Mesenchymal stem cell (in vitro differentiated cells and primary cell): Measurements from ENCODE around the gene NFIX.
A peak's percentile ranks its signal among the peaks of the same experiment; 100 is the strongest.
"Not testable (repeated sequence)": the region's sequence is repeated elsewhere in the genome, so short reads cannot be mapped to it uniquely, and the experiment has no call there.

ENCODE experiments used
- DNase-seq: peaks from one replicate; pipeline ENCODE4 v3.0.0-alpha.2; 2013
- H2AFZ ChIP-seq: one replicate; pipeline ENCODE4 v1.6.1; 2013; ENCODE audit warnings: low read depth, mild to moderate bottlenecking, control low read depth, inconsistent platforms, low read length, moderate library complexity
- H2AK5ac ChIP-seq: 2 replicates; pipeline ENCODE4 v1.6.1; 2013; ENCODE audit warnings: low read length, moderate library complexity, mild to moderate bottlenecking, inconsistent platforms; ENCODE audit not compliant: severe bottlenecking
- H2BK120ac ChIP-seq: one replicate; pipeline ENCODE4 v1.6.1; 2013; ENCODE audit warnings: low read depth, mild to moderate bottlenecking, inconsistent platforms, low read length, moderate library complexity
- H2BK12ac ChIP-seq, 2 experiments: one replicate each; pipeline ENCODE4 v1.6.1; 2013; ENCODE audit warnings: inconsistent platforms in 2 of 2, low read length in 2 of 2, mild to moderate bottlenecking in 2 of 2, moderate library complexity in 2 of 2, control low read depth in 1 of 2
- H2BK15ac ChIP-seq: one replicate; pipeline ENCODE4 v1.6.1; 2013; ENCODE audit warnings: mild to moderate bottlenecking, low read depth, inconsistent platforms; ENCODE audit not compliant: poor library complexity, severe bottlenecking
- H2BK5ac ChIP-seq: 2 replicates; pipeline ENCODE4 v1.6.1; 2013; ENCODE audit warnings: low read depth, mild to moderate bottlenecking, low read length, control low read depth, inconsistent platforms; ENCODE audit not compliant: poor library complexity, severe bottlenecking
- H3K14ac ChIP-seq, 2 experiments: one replicate each; pipeline ENCODE4 v1.6.1; 2013; ENCODE audit warnings: inconsistent platforms in 2 of 2, low read length in 2 of 2, control low read depth in 1 of 2, mild to moderate bottlenecking in 1 of 2, moderate library complexity in 1 of 2
- H3K18ac ChIP-seq, 2 experiments: one replicate each; pipeline ENCODE4 v1.6.1; 2013; ENCODE audit warnings: inconsistent platforms in 2 of 2, low read length in 2 of 2, control low read depth in 1 of 2, low read depth in 1 of 2, mild to moderate bottlenecking in 1 of 2
- H3K23ac ChIP-seq, 2 experiments: one replicate each; pipeline ENCODE4 v1.6.1; 2013; ENCODE audit warnings: inconsistent platforms in 2 of 2, low read length in 2 of 2, mild to moderate bottlenecking in 2 of 2, moderate library complexity in 2 of 2, control low read depth in 1 of 2
- H3K27ac ChIP-seq: 2 replicates; pipeline ENCODE4 v1.5.1; 2013; ENCODE audit warnings: mild to moderate bottlenecking, moderate library complexity, low read length, control low read depth, inconsistent platforms; ENCODE audit not compliant: poor library complexity, severe bottlenecking
- H3K27me3 ChIP-seq, 2 experiments: 2 replicates each; pipeline versions ENCODE4 v1.6.1 to v1.7.0; 2013; ENCODE audit warnings: low read length in 2 of 2, mild to moderate bottlenecking in 2 of 2, moderate library complexity in 2 of 2, control low read depth in 1 of 2, inconsistent platforms in 1 of 2; ENCODE audit not compliant: control insufficient read depth in 1 of 2, insufficient read depth in 1 of 2
- H3K36me3 ChIP-seq, 2 experiments: 2 replicates each; pipeline versions ENCODE4 v1.6.1 to v1.7.0; 2013; ENCODE audit warnings: low read length in 2 of 2, control low read depth in 1 of 2, inconsistent platforms in 1 of 2, low read depth in 1 of 2, mild to moderate bottlenecking in 1 of 2; ENCODE audit not compliant: insufficient read depth in 2 of 2, control insufficient read depth in 1 of 2
- H3K4ac ChIP-seq, 2 experiments: one replicate each; pipeline ENCODE4 v1.6.1; 2013; ENCODE audit warnings: inconsistent platforms in 2 of 2, low read length in 2 of 2, mild to moderate bottlenecking in 2 of 2, moderate library complexity in 2 of 2, control low read depth in 1 of 2, low read depth in 1 of 2
- H3K4me1 ChIP-seq: 2 replicates; pipeline ENCODE4 v1.6.1; 2013; ENCODE audit warnings: low read depth, low read length, control low read depth; ENCODE audit not compliant: control insufficient read depth, insufficient read depth
- H3K4me2 ChIP-seq: 2 replicates; pipeline ENCODE4 v1.6.1; 2013; ENCODE audit warnings: low read length, mild to moderate bottlenecking, inconsistent platforms; ENCODE audit not compliant: poor library complexity, severe bottlenecking
- H3K4me3 ChIP-seq, 2 experiments: 2 replicates each; pipeline versions ENCODE4 v1.5.1 to v1.7.0; 2013; ENCODE audit warnings: low read length in 2 of 2, mild to moderate bottlenecking in 2 of 2, control low read depth in 1 of 2, low read depth in 1 of 2; ENCODE audit not compliant: insufficient read depth in 1 of 2
- H3K79me1 ChIP-seq: replicated peaks from 2 replicates; pipeline ENCODE4 v1.6.1; 2013; ENCODE audit warnings: mild to moderate bottlenecking, control low read depth, low read length, inconsistent platforms; ENCODE audit not compliant: poor library complexity, severe bottlenecking
- H3K9ac ChIP-seq: 2 replicates; pipeline ENCODE4 v1.7.0; 2013; ENCODE audit warnings: mild to moderate bottlenecking, low read length, moderate library complexity
- H3K9me3 ChIP-seq: 2 replicates; pipeline ENCODE4 v1.7.0; 2013; ENCODE audit warnings: mild to moderate bottlenecking, low read length; ENCODE audit not compliant: control insufficient read depth
- H4K8ac ChIP-seq: one replicate; pipeline ENCODE4 v1.6.1; 2013; ENCODE audit warnings: inconsistent platforms, mild to moderate bottlenecking, low read length, moderate library complexity
- H4K91ac ChIP-seq: one replicate; pipeline ENCODE4 v1.6.1; 2013; ENCODE audit warnings: mild to moderate bottlenecking, low read length, inconsistent platforms
- WGBS: methylation state at CpG from one replicate; pipeline ENCODE4 v1.1.7; 2013; ENCODE audit warnings: mixed read lengths; 5-methylcytosine and 5-hydroxymethylcytosine counted together

NFIX gene

GRCh38 chr19:12949363-12950283, 45.7 kb upstream of the NFIX start:
- Histone ChIP-seq H2BK120ac (no peak overlapping the region), H4K91ac (no peak overlapping the region), H2BK15ac (no peak overlapping the region), H3K79me1 (peaks cover 19% of the 10 kb centered on the region), H3K36me3 (peaks cover 71 to 75% of the 10 kb centered on the region in 2 experiments), H4K8ac (no peak overlapping the region), H3K14ac (no peak overlapping the region), H2AK5ac (no peak overlapping the region), H3K9ac (no peak overlapping the region), H3K18ac (no peak overlapping the region), H3K4me2 (no peak overlapping the region), H3K27me3 (no peaks in the 10 kb centered on the region), H3K4me3 (no peak overlapping the region), H3K4me1 (peaks cover 13% of the 10 kb centered on the region), H3K9me3 (no peaks in the 10 kb centered on the region), H3K23ac (no peak overlapping the region), H3K27ac (no peak overlapping the region), H2BK12ac (no peak overlapping the region), H2BK5ac (no peak overlapping the region), H3K4ac (no peak overlapping the region), H2AFZ (no peak overlapping the region)
- WGBS, result 95% methylated on average over 16 of the region's 16 CpGs
- no peak for DNase-seq

- H2BK12ac ChIP-seq, H3K27ac ChIP-seq, H2AK5ac ChIP-seq, H3K18ac ChIP-seq, H2BK120ac ChIP-seq, H3K27me3 ChIP-seq, H3K9me3 ChIP-seq, H2BK15ac ChIP-seq, H4K91ac ChIP-seq, H3K23ac ChIP-seq, DNase-seq, H3K14ac ChIP-seq, H3K4me3 ChIP-seq, H2BK5ac ChIP-seq, H4K8ac ChIP-seq, H3K4me2 ChIP-seq, H2AFZ ChIP-seq, H3K4ac ChIP-seq: not testable (repeated sequence)
- 99% methylated on average over 6 of the region's 6 CpGs for WGBS
- Histone ChIP-seq H3K36me3 (peaks cover 66 to 76% of the 10 kb centered on the region in 2 experiments), H3K79me1 (peaks cover 19% of the 10 kb centered on the region), H3K9ac (peak overlapping the region; percentile 80), H3K4me1 (peaks cover 17% of the 10 kb centered on the region)
These were observed 43.2 kb upstream of the NFIX start for GRCh38 chr19:12952050-12952449.

- Histone ChIP-seq H3K23ac (no peak overlapping the region), H2AFZ (no peak overlapping the region), H3K4me3 (no peak overlapping the region), H2BK15ac (no peak overlapping the region), H3K4ac (no peak overlapping the region), H2AK5ac (no peak overlapping the region), H3K27ac (no peak overlapping the region), H3K79me1 (peaks cover 19% of the 10 kb centered on the region), H3K18ac (no peak overlapping the region), H3K27me3 (no peaks in the 10 kb centered on the region), H2BK5ac (no peak overlapping the region), H3K4me1 (peaks cover 18% of the 10 kb centered on the region), H4K8ac (no peak overlapping the region), H3K36me3 (peaks cover 66 to 72% of the 10 kb centered on the region in 2 experiments), H3K4me2 (no peak overlapping the region), H3K14ac (no peak overlapping the region), H2BK120ac (no peak overlapping the region), H3K9ac (peak overlapping the region; percentile 80), H3K9me3 (no peaks in the 10 kb centered on the region), H2BK12ac (no peak overlapping the region), H4K91ac (no peak overlapping the region)
- WGBS, result 89% methylated on average over 7 of the region's 12 CpGs
- DNase-seq, result no peak
These were observed 42.7 kb upstream of the NFIX start for GRCh38 chr19:12952488-12953137.

- Histone ChIP-seq H3K27me3 (no peaks in the 10 kb centered on the region), H2BK120ac (no peak overlapping the region), H4K8ac (no peak overlapping the region), H3K4me1 (peaks cover 15% of the 10 kb centered on the region), H2BK12ac (no peak overlapping the region), H2AFZ (no peak overlapping the region), H3K18ac (no peak overlapping the region), H2AK5ac (no peak overlapping the region), H3K4me2 (no peak overlapping the region), H4K91ac (no peak overlapping the region), H2BK5ac (no peak overlapping the region), H3K23ac (no peak overlapping the region), H3K4ac (no peak overlapping the region), H3K36me3 (peaks cover 59 to 65% of the 10 kb centered on the region in 2 experiments), H3K27ac (no peak overlapping the region), H2BK15ac (no peak overlapping the region), H3K9me3 (no peaks in the 10 kb centered on the region), H3K9ac (peak overlapping the region; percentile 80), H3K4me3 (no peak overlapping the region), H3K14ac (no peak overlapping the region), H3K79me1 (peaks cover 19% of the 10 kb centered on the region)
- no peak for DNase-seq
- WGBS, result 90% methylated on average over 10 of the region's 11 CpGs
These were observed 42.0 kb upstream of the NFIX start for GRCh38 chr19:12953138-12953798.
